ENCODE measurements around the gene LRFN3.

The LRFN3 gene

DNA sequence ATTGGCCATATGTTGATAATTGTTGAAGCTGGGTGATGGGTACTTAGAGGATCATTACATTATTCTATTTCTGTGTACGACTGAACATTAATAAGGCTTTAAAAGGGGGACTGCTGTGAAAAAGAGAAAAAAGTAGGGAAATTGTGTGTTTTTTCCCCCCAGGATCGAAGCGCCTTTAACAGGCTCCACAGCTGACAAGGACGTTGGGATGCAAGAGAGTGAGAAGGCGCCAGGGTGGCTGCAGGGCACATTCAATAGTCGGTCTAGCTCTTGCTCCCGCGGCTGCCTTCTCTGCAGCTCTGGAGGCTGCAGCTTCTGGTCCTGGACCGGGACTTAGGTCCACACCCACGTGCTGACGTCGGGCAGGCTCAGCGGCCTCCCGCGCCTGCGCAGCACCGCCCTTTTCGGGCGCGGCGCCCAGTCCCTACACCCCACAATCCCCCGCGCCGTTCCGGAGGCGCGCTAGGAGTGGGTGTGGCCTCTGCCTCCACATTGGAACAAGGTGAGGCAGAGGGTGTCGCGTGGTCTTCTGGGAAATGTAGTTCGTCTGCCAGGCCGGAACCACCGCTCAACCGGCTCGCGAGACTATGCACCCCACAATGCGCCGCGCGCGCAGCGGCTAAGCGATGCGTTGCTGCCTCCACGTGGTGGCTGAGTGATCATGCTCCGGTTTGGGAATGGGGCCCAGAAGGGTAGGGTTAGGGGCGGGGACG lies 4.9 kb upstream of the LRFN3 start:
- H3K9ac ChIP-seq (ENCODE audit: low read depth, low read length) = no peak overlapping the region

GRCh38 chr19:35931874-35932202 lies 4.3 kb upstream of the LRFN3 start:
- H3K36me3 ChIP-seq (ENCODE audit: control insufficient read depth, insufficient read depth, low read length) = no peaks in the 10 kb centered on the region
- peaks cover 14% of the 10 kb centered on the region for H3K4me1 ChIP-seq (ENCODE audit: control insufficient read depth, insufficient read depth, low read length)
- no peaks in the 10 kb centered on the region for H3K27me3 ChIP-seq (ENCODE audit: control insufficient read depth, insufficient read depth, low read length)
- H3K9ac ChIP-seq (ENCODE audit: low read depth, low read length) = no peak overlapping the region
- H3K4me3 ChIP-seq (ENCODE audit: low read depth, low read length) = peak overlapping the region; percentile 48
- no peaks in the 10 kb centered on the region for H3K9me3 ChIP-seq (ENCODE audit: control insufficient read depth, insufficient read depth, low read length)

More for the DNA sequence above, 4.9 kb upstream of the LRFN3 start:
- no peaks in the 10 kb centered on the region for H3K9me3 ChIP-seq (ENCODE audit: control insufficient read depth, insufficient read depth, low read length)
- peaks cover 13% of the 10 kb centered on the region for H3K4me1 ChIP-seq (ENCODE audit: control insufficient read depth, insufficient read depth, low read length)
- no peaks in the 10 kb centered on the region for H3K27me3 ChIP-seq (ENCODE audit: control insufficient read depth, insufficient read depth, low read length)
- H3K36me3 ChIP-seq (ENCODE audit: control insufficient read depth, insufficient read depth, low read length) = no peaks in the 10 kb centered on the region
- peak overlapping the region; percentile 52 for H3K4me3 ChIP-seq (ENCODE audit: low read depth, low read length)

DNA sequence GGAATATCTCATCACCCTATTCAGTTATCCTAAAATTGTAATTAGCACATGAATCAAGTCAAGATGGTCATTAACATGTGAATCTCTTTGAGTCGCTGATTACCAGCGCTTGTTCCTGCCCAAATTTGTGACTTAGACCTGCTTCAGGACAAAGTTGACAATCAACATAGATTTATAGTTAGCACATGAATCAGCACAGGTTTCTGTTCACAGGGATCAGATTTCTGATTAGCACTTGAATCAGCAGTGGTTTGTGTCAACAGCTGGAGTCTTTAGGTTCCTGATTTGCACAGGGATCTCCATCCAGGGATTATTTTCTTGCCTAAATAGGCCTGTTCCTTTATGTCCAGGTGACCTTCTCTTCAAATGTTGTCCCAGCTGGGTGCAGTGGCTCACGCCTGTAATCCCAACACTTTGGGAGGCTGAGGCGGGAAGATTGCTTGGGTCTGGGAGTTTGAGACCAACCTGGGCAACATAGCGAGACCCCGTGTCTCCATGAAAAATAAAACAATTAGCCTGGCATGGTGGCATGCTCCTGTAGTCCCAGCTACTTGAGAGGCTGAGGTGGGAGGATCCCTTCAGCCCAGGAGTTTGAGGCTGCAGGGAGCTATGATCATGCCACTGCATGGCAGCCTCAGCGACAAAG lies 3.8 kb upstream of the LRFN3 start:
- Histone ChIP-seq H3K4me3 (ENCODE audit: low read depth, low read length) (peak overlapping the region; percentile 48), H3K9ac (ENCODE audit: low read depth, low read length) (no peak overlapping the region), H3K36me3 (ENCODE audit: control insufficient read depth, insufficient read depth, low read length) (no peaks in the 10 kb centered on the region), H3K9me3 (ENCODE audit: control insufficient read depth, insufficient read depth, low read length) (no peaks in the 10 kb centered on the region), H3K4me1 (ENCODE audit: control insufficient read depth, insufficient read depth, low read length) (peaks cover 18% of the 10 kb centered on the region), H3K27me3 (ENCODE audit: control insufficient read depth, insufficient read depth, low read length) (no peaks in the 10 kb centered on the region)

- H3K4me3 ChIP-seq (ENCODE audit: low read depth, low read length) = peak overlapping the region; percentile 78
- H3K36me3 ChIP-seq (ENCODE audit: control insufficient read depth, insufficient read depth, low read length) = peaks cover 12% of the 10 kb centered on the region
- no peaks in the 10 kb centered on the region for H3K9me3 ChIP-seq (ENCODE audit: control insufficient read depth, insufficient read depth, low read length)
- H3K9ac ChIP-seq (ENCODE audit: low read depth, low read length) = peak overlapping the region; percentile 65
- H3K27me3 ChIP-seq (ENCODE audit: control insufficient read depth, insufficient read depth, low read length) = no peaks in the 10 kb centered on the region
- H3K4me1 ChIP-seq (ENCODE audit: control insufficient read depth, insufficient read depth, low read length) = peaks cover 18% of the 10 kb centered on the region
Observed at GRCh38 chr19:35936738-35937268, 629 bp downstream of the LRFN3 start.

GRCh38 chr19:35937345-35938281 lies 1.4 kb downstream of the LRFN3 start:
- H3K9ac ChIP-seq (ENCODE audit: low read depth, low read length) = peak overlapping the region; percentile 65
- H3K9me3 ChIP-seq (ENCODE audit: control insufficient read depth, insufficient read depth, low read length) = no peaks in the 10 kb centered on the region
- H3K4me3 ChIP-seq (ENCODE audit: low read depth, low read length) = peak overlapping the region; percentile 78
- H3K36me3 ChIP-seq (ENCODE audit: control insufficient read depth, insufficient read depth, low read length) = peaks cover 12% of the 10 kb centered on the region
- no peaks in the 10 kb centered on the region for H3K27me3 ChIP-seq (ENCODE audit: control insufficient read depth, insufficient read depth, low read length)
- H3K4me1 ChIP-seq (ENCODE audit: control insufficient read depth, insufficient read depth, low read length) = peaks cover 10% of the 10 kb centered on the region

GRCh38 chr19:35938282-35939224 lies 2.4 kb downstream of the LRFN3 start:
- peak overlapping the region; percentile 78 for H3K4me3 ChIP-seq (ENCODE audit: low read depth, low read length)
- no peaks in the 10 kb centered on the region for H3K9me3 ChIP-seq (ENCODE audit: control insufficient read depth, insufficient read depth, low read length)
- peaks cover 10% of the 10 kb centered on the region for H3K4me1 ChIP-seq (ENCODE audit: control insufficient read depth, insufficient read depth, low read length)
- H3K36me3 ChIP-seq (ENCODE audit: control insufficient read depth, insufficient read depth, low read length) = peaks cover 12% of the 10 kb centered on the region
- no peaks in the 10 kb centered on the region for H3K27me3 ChIP-seq (ENCODE audit: control insufficient read depth, insufficient read depth, low read length)
- no peak overlapping the region for H3K9ac ChIP-seq (ENCODE audit: low read depth, low read length)

DNA sequence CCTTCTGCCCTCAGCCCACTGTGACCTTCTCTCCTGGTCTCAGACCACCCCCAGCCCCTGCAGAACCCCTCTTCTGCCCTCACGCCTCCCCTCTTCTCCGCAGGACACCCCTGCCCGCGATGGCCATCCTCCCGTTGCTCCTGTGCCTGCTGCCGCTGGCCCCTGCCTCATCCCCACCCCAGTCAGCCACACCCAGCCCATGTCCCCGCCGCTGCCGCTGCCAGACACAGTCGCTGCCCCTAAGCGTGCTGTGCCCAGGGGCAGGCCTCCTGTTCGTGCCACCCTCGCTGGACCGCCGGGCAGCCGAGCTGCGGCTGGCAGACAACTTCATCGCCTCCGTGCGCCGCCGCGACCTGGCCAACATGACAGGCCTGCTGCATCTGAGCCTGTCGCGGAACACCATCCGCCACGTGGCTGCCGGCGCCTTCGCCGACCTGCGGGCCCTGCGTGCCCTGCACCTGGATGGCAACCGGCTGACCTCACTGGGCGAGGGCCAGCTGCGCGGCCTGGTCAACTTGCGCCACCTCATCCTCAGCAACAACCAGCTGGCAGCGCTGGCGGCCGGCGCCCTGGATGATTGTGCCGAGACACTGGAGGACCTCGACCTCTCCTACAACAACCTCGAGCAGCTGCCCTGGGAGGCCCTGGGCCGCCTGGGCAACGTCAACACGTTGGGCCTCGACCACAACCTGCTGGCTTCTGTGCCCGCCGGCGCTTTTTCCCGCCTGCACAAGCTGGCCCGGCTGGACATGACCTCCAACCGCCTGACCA lies 3.3 kb downstream of the LRFN3 start:
- H3K4me1 ChIP-seq (ENCODE audit: control insufficient read depth, insufficient read depth, low read length) = peaks cover 10% of the 10 kb centered on the region
- H3K9ac ChIP-seq (ENCODE audit: low read depth, low read length) = no peak overlapping the region
- H3K36me3 ChIP-seq (ENCODE audit: control insufficient read depth, insufficient read depth, low read length) = peaks cover 14% of the 10 kb centered on the region
- H3K27me3 ChIP-seq (ENCODE audit: control insufficient read depth, insufficient read depth, low read length) = no peaks in the 10 kb centered on the region
- H3K4me3 ChIP-seq (ENCODE audit: low read depth, low read length) = no peak overlapping the region
- H3K9me3 ChIP-seq (ENCODE audit: control insufficient read depth, insufficient read depth, low read length) = no peaks in the 10 kb centered on the region

DNA sequence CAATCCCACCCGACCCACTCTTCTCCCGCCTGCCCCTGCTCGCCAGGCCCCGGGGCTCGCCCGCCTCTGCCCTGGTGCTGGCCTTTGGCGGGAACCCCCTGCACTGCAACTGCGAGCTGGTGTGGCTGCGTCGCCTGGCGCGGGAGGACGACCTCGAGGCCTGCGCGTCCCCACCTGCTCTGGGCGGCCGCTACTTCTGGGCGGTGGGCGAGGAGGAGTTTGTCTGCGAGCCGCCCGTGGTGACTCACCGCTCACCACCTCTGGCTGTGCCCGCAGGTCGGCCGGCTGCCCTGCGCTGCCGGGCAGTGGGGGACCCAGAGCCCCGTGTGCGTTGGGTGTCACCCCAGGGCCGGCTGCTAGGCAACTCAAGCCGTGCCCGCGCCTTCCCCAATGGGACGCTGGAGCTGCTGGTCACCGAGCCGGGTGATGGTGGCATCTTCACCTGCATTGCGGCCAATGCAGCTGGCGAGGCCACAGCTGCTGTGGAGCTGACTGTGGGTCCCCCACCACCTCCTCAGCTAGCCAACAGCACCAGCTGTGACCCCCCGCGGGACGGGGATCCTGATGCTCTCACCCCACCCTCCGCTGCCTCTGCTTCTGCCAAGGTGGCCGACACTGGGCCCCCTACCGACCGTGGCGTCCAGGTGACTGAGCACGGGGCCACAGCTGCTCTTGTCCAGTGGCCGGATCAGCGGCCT lies 4.1 kb downstream of the LRFN3 start:
- H3K9me3 ChIP-seq (ENCODE audit: control insufficient read depth, insufficient read depth, low read length) = no peaks in the 10 kb centered on the region
- peaks cover 16% of the 10 kb centered on the region for H3K36me3 ChIP-seq (ENCODE audit: control insufficient read depth, insufficient read depth, low read length)
- no peak overlapping the region for H3K4me3 ChIP-seq (ENCODE audit: low read depth, low read length)
- no peaks in the 10 kb centered on the region for H3K27me3 ChIP-seq (ENCODE audit: control insufficient read depth, insufficient read depth, low read length)
- no peak overlapping the region for H3K9ac ChIP-seq (ENCODE audit: low read depth, low read length)
- peaks cover 10% of the 10 kb centered on the region for H3K4me1 ChIP-seq (ENCODE audit: control insufficient read depth, insufficient read depth, low read length)

- no peaks in the 10 kb centered on the region for H3K27me3 ChIP-seq (ENCODE audit: control insufficient read depth, insufficient read depth, low read length)
- peaks cover 17% of the 10 kb centered on the region for H3K36me3 ChIP-seq (ENCODE audit: control insufficient read depth, insufficient read depth, low read length)
- H3K4me3 ChIP-seq (ENCODE audit: low read depth, low read length) = no peak overlapping the region
- peaks cover 7% of the 10 kb centered on the region for H3K4me1 ChIP-seq (ENCODE audit: control insufficient read depth, insufficient read depth, low read length)
- H3K9me3 ChIP-seq (ENCODE audit: control insufficient read depth, insufficient read depth, low read length) = no peaks in the 10 kb centered on the region
- no peak overlapping the region for H3K9ac ChIP-seq (ENCODE audit: low read depth, low read length)
Observed at GRCh38 chr19:35940839-35941238, 4.7 kb downstream of the LRFN3 start.

- H3K9ac ChIP-seq (ENCODE audit: low read depth, low read length) = no peak overlapping the region
- no peaks in the 10 kb centered on the region for H3K9me3 ChIP-seq (ENCODE audit: control insufficient read depth, insufficient read depth, low read length)
- H3K4me3 ChIP-seq (ENCODE audit: low read depth, low read length) = no peak overlapping the region
- peaks cover 17% of the 10 kb centered on the region for H3K36me3 ChIP-seq (ENCODE audit: control insufficient read depth, insufficient read depth, low read length)
- H3K27me3 ChIP-seq (ENCODE audit: control insufficient read depth, insufficient read depth, low read length) = no peaks in the 10 kb centered on the region
- H3K4me1 ChIP-seq (ENCODE audit: control insufficient read depth, insufficient read depth, low read length) = peaks cover under 1% of the 10 kb centered on the region
Observed at GRCh38 chr19:35942235-35942634, 6.1 kb downstream of the LRFN3 start.

All from iPS-15b (cell line).